GM18508 (cell line): ENCODE results near the gene BPIFB4.

Experiments used
- ATAC-seq: cut with Tn5 transposase; IDR thresholded peaks from one replicate; pipeline ENCODE4 v1.9.1; 2021; ENCODE audit warnings: moderate number of reproducible peaks; ENCODE audit not compliant: insufficient read depth, unreplicated experiment

The BPIFB4 gene

DNA sequence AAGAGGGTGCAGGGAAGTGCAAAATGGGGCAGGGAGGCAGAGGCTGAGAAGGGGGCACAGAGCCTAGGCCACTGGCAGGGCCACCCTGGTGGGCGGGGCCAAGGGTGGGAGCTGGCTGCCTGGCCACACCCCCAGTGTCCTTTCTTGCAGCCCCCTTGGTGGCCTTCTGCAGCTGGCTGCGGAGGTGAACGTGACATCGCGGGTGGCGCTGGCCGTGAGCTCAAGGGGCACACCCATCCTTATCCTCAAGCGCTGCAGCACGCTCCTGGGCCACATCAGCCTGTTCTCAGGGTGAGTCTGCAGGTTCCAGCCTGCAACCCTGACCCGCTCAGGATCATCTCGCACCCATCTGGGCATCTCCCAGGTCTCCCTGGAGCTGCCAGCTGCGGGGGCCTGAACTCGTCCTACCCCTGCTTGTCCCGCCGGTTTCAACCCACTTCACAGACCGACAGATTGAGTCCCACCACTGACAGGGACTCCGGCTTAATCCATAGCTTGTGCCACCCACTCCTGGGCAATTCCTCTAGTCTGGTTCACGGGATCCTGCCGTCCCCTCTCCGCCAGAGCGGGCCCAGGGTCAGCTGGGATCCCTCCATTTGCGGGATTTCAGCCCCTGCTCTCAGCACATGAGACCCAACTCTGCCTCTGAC is 19.6 kb upstream of the BPIFB4 start:
- ATAC-seq: no peak

DNA sequence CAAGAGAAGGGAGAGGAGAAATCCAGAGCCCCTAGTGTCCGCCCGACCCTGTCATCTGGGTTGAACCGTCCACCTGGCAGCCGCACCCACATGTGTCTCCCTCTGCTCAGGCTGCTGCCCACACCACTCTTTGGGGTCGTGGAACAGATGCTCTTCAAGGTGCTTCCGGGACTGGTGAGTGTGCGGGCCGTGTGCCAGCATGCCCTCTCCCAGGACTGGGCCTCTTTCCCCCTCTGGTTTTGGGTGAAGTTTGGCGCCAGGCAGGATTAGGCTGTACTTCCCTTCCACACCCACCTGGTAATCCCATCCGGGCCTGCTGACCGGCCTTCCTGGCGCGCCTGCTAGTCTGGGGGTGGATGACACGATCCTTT is 17.8 kb upstream of the BPIFB4 start:
- no peak for ATAC-seq

DNA sequence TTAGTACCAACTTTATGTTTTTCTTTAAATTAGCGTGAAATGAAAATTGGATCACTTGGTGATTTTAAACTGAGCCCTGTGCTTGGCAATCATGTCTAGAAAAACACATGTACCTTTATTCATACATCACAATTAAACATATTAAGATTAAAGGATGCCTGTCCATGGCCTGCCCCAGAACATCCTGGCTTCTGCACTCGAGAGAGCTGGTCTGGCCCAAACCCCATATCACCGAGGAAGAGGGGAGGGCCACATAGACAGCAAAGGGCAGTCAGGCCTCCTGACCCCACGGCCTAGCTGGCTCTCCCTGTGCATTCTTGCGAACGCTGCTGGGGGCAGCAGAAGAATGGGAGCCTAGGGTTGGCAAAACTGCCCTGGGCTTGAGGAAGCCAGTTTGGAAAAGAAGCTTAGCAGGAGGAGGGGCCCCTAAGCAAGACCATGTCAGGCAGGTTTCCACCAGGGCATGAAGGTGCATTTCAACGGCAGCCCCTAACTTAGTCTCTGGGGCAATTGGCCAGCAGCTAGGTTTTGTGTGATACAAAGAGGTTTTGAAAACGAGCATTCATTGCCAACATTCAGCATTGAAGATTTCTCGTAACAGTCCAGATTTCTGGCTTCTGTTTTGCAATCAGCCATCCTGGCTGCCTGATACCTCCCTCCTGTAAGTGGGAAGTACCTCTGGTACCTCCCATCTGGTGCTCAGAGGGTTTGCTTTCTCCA is 17.2 kb upstream of the BPIFB4 start:
- ATAC-seq: no peak

DNA sequence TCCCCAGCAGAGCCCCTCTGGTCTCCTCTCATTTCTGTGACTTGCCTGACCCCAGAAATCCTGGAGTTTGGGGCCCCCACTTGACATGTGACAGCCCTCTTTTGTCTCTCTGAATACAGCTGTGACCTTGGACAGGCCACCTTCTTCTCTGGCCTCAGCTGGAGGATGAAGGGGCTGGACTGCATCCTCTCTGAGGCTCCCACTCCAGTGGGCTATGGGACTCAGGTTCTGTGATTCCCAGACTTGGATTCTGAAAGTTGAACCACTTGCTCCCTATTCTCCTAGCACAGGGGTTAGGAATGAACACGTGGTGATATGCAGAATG is 16.7 kb upstream of the BPIFB4 start:
- no peak for ATAC-seq

DNA sequence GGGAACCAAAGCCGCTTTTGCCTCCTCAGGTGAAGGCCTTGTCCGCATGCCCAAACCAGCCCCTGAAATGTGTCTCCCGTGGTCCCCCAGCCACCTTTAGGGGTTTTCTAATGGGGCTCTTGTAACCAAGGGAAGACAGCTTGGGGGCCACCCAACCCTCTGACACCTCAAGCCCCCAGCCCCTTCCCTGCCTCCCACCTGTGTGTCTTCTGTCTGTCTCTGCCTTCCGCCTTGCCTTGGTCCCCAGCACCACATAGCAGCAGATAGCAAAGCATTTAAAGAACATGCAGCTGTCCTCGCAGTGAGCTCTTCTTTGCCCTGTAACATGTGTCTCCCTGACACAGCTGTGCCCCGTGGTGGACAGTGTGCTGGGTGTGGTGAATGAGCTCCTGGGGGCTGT is 16.2 kb upstream of the BPIFB4 start:
- ATAC-seq: no peak

DNA sequence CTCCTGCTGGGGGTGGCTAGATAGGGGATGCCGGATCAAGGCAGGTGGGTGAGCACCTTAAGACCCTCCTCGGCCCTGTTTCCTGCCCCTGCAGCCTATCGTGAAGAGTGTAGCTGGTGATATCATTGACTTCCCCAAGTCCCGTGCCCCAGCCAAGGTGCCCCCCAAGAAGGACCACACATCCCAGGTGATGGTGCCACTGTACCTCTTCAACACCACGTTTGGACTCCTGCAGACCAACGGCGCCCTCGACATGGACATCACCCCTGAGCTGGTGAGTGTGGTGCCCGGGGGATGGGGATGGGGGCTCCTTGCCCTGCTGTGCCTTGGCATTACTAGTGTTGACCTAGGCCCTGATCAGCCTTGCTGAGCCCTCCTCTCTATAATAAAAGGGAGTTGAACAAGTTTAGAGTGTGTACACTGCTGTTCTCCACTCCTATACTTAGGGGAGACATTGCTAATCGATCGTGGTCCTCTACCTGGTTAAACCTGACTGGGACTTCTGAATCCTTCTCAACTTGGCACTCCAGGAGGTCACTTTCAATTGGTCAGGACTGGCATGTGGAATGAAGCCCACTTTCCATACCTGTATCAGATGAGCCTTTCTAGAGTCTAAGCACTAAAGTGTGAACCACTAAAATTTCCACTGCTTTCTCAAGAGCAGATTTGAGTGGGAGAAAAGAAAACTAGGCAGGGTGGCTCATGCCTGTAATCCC is 14.7 kb upstream of the BPIFB4 start:
- ATAC-seq: no peak

DNA sequence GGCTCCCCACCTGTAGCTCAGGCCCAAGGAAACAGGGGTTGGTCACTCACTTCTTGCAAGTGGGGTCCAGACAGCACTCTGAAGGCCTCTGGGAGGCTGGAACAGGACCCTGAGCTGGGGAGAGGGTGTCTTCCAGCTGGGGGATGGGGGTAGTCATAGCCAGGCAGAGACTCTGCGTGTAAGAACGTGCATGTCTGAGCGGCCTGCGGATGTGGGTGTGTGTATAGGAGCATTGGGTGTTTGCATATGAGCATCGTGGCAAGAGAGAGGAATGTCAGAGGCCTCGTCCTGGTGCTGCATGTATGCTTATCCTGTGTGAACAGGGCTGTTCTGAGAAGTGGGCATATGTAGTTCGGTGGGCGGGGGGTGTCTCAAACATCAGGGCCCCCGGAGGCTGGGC is 13.7 kb upstream of the BPIFB4 start:
- no peak for ATAC-seq

DNA sequence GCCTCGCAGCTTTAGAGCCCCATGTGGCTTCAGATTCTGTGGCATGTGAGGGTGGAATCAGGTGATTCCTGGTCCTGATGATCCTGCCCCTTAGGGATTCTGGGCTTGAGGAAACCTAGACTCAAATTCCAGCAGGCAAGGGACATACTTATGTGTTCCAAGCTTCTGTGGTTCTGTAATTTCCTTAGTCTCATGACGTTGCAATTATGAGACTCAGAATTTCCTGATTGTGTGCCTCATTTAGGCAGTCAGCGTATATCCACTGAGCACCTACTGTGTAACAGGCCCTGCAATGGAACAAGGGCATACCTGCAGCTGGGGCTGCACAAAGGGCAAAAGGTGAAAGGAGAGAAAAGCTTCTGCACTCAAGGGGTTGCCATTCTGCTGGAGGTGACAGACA is 11.6 kb upstream of the BPIFB4 start:
- ATAC-seq: no peak

DNA sequence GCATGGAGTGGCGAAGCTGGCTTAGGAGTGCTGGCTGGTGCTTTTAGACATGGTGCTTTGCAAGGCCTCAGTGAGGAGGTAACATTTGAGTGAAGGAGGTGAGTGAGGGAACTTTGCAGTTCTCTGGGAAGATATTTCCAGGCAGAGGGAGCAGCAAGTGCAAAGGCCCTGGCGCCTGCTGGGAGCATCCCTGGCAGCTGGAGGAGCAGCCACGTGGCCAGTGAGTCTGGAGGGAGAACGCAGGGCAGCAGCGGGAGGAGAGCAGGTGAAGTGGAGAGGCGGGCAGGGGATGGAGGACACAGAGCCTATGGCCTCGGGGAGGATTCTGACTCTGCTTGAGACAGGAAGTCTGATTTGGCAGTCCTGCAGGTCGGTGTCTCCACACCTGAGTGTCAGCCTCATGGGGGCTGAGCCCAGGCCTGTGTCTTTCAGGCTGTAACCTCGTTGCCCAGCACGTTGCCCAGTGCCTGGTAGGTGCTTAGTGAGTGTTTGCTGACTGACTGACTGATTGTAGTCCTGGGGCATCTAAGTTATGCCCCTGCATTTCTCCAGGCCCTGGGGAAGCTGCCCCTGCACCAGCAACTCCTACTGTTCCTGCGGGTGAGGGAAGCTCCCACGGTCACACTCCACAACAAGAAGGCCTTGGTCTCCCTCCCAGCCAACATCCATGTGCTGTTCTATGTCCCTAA is 11.0 kb upstream of the BPIFB4 start:
- no peak for ATAC-seq

DNA sequence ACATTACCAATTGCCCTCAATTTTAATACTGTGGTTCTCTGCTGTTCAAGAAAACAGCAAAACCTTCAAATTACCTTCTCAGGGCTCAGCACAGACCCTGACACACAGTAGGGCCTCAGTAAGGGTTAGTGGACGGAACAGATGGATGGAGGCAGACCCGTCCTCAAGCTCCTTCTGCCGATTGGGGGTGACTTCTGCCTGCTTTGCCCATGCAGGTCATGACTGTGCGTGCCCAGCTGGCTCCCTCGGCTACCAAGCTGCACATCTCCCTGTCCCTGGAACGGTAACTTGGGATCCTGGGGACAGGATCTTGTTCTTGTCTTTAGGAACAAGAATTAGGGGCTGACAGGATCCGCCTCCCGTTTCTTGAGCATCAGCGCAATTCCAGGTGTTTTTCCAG is 9.8 kb upstream of the BPIFB4 start:
- ATAC-seq: no peak

DNA sequence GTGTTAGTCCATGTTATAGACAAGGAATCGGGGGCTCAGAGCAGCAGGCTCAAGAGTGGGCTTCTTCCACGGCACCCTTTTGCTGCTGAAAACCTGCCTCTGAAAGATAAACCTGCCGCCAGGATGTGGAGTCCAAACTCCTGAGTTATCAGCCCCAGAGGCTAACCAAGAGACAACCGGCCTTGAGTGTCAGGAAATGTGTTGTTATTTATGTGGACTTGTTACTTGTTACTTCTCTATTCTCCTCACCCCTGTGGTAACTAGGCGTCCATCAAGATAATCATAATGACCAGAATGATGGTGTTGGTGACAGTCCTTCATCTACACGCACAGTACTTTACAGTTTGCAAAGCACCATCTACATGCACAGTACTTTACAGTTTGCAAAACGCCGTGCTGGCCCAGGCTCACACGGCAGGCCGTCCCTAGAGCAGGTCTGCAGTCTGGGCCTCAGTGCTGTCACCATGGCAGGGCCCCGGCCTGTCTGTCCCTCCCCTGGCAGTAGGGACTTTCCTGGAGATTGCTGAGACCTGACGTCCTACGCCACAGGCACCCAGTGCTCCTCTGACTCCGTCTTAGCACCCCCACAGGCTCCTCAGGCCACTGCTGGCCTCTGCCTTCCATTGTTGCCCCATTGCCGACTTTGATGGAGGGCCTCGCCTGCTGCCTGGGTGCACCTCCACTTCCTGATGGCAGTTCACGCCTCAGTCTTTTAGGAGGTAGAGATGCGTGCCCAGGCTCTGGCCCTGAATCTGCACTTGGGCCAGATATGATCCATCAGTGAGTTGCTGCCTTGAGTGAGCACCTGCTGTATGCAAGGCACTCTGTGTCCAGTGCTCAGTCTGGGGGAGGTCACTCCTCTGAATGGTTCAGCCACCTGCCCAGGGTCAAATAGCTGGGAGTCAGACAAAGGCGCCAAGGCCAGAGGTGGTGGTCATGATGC is 9.1 kb upstream of the BPIFB4 start:
- ATAC-seq: no peak

DNA sequence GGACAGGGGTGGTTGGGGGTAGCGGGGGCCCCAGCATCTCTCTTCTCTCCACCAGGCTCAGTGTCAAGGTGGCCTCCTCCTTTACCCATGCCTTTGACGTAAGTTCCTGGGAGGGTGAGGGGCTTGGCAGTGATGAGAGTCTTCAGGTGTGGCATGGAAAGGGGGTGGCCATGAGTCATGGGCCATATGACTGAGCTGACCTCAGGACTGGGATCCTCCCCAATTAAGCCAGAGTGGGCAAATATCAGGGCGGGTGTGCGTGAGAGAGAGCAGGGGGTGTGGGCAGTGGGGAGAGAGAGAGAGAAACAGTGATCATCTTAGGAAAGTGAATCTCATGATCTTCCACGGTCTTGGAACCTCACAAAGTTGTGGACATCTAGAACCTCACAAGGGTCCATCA is 8.2 kb upstream of the BPIFB4 start:
- no peak for ATAC-seq

DNA sequence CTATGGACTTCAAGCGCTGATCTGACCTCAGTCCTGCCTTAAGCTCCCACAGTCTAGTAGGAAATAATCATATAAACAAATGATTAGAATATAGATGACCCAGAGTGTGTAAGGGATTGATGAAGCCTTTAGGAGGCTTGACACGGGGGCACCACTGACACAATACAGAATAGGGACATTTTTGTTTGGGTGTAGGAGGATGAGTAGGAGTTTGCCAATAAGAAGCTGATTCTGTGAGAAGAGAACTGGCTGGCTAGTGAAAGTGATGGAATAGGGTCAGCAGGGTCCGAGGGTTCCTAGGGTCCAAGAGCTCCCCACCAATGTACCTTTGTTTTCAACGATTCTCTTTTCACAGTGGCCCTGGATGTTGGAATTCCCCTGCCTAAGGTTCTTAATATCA is 7.1 kb upstream of the BPIFB4 start:
- ATAC-seq: no peak

DNA sequence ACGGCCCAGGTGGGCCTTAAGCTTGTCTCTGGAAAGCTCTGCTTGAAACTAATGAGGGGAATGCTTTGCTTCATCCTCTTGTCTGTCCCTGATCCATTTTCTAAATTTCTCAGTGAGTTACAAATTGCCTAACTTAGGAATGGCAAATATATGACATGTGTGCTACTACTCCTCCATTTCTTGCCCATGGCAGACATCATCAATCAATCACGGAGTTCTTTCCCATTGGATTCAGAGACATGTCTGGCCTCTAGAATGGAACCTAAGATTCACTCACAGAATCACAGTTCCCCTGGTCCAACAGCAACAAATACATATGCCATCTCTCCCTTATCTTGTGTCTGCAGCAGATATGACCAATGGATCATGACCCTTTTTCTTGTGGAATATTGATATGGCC is 6.6 kb upstream of the BPIFB4 start:
- no peak for ATAC-seq

DNA sequence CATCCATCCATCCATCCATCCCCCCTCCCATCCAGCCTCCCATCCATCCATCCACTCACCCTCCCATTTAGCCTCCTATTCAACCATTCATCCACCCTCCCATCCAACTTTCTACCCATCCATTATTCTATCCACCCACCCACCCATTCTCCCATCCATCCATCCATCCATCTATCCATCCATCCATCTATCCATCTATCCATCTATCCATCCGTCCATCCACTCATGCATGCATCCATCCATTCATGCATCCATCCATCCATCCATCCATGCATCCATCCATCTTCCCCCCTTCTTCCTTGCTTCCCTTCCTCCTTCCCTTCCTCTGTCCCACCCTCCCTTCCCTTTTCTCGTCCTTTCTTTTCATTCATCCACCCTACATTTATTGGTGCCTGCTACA is 4.8 kb upstream of the BPIFB4 start:
- ATAC-seq: no peak

DNA sequence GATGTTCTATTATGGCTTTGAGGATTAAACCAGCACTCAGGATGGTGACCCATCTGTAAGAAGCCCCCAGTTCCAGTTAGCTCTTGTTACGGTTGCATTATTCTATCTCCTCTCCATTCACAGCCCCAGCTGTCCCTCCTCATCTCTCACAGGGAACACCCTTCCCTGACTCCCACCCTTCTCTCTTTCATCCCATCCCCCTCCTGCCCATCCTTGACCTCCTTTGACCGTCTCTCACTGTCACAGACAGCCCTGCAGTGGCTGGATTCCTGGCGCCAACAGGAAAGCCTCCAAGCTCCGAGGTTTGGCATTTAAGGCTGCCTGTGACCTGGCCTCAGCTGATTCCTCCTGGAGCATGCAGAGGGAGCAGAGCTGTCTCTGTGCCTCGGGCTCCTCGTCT is 4.2 kb upstream of the BPIFB4 start:
- no peak for ATAC-seq

DNA sequence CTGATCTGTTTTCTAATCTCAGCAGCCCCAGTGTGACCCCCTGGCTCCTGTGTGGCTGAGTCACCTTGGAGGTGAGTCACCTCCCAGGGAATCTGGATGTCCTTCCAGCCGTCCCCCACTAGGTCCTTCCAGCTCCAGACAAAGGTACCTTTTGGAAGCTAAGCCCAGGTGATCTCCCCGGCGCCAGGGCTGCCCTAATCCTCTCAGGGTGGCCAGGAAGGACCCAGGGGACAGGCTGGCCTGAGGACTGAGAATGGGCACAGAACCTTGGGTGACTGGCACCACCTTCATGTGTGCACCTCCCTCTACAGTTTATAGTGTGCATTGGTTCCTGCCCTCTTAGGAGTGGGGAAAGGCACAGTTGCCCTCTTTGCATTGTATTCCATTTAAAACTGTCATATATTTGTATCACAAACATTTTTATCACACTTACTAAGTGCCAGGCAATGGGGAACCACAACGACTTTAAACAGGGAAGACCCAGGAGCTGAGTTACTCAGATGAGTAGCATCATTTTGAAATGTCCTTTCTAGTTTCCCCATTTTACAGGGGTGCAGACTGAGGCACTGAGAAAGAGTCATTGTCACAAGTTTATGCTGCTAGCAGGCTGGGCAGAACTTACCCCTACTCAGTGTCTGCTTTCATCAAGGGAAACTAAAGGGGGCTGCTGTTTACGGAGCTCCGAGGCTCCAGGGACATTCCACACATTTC is 2.6 kb upstream of the BPIFB4 start:
- no peak for ATAC-seq

DNA sequence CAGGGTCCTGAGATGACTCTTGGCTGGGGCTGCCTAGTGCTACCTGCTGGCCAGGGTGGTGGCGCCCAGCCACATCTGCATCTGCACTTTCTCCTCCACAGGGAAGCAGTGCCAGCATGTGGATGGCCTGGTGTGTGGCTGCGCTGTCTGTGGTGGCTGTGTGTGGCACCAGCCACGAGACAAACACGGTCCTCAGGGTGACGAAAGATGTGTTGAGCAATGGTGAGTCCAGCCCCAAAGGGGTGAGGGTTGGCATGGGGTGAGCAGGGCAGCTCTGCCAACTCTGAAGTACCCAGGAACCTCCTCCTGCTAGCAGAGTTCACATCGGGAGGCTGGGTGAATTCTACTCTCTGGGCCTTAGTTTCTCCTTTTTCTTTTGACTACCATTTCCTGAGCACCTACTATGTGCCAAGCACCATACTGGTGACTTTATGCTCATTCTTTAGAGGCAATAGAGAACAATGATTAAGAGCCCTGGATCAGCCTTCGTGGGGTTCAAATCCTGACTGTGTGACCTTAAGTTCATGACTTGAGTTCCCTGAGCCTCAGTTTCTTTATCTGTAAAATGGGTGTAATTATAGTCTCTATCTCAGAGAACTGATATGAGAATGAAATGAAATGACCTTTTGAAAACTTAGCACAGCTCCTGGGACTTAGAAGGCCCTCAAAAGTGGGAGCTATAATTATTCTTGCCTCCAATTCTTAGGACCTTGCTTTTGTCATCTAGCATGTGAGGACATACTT is 2.1 kb downstream of the BPIFB4 start:
- ATAC-seq: no peak

DNA sequence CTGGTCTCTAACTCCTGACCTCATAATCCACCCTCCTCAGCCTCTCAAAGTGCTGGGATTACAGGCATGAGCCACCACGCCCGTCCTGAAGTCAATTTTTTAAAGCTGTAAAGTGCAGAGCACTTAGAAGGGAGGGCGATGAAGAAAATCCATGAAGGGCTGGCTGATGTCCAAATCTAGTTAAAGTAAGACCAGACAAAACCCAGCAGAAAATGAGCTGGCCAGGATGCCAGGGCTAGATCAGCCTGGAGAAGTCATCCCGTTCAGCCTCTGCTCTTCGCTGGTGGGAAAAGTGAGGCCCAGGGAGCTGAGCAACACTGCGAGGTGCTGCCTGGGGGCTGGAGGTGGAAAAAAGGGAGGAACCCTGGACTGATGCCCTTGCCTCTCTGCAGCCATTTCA is 3.1 kb downstream of the BPIFB4 start:
- ATAC-seq: no peak
